Stimulated activated CD4-positive, alpha-beta T cell treated with anti-CD3 and anti-CD28 coated beads, TNF-alpha, amount 100 ng/mL, for 24 hours (primary cell): ENCODE results near the gene SLC10A3.

Experiments used
- DNase-seq, 3 experiments: peaks; one replicate each; pipeline ENCODE4 v3.0.0-alpha.2; 2020; ENCODE audit warnings: low read depth in 3 of 3

SLC10A3 gene

DNA sequence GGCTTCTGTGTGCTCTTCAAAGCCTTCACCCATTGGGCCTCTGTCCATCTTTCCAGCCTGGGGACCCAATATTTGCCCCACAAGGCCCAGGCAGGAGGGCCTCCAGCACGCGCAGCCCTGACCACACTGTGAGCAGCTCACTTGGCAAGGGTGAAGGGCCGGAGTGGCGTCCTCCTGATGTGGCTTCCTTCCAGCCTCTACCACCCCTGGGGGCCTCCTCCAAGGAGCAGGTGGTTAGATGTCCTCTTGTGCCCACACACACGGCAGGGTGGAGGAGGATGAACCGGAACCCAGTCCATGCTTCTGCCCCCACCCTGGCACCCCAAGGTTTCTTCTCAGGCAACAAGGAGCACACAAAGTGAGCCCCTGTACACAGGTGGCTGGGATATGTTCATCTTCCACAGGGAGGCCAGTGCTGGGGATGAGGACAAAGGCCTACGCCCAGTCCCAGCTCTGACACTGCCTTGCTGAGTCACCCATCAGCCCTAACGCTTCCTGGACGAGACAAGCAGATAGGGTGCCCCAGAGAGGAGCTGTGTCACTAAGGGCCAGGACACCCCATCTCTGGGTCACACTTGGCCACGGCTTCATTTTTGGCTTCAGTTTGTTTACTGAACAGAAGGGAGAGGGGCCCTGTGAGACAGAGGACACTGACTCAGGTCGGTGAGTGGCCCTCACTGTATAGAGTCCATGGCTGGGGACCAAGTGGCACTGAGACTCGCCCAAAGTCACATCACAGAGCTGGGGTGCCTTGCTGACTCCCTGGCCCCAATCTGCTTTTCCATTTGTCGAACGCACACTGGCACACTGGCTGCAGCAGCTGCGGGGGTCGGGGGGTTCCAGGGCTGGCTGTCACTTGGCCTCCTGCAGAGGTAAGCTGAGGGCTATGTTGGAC, 5.9 kb downstream of the SLC10A3 start:
- no peak for DNase-seq

DNA sequence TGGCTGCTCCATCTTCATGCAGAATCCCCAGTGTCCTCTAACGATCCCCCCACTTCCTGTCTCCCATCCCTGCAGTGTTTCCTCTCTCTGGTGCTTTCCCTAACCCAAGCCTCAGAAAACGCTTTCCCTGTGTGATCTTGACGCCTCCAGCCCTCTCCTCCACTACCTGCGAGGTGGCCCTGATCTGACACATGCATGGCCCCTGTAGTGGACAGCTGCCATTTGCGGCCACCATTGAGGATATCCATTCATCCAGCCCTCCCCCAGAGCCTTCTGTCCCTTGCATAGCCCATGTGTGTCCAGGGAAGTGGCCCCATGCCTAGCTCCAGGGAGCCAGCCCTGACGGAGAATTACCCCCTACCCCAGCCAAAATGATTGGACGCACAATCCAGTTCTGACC, 7.1 kb downstream of the SLC10A3 start:
- no peak for DNase-seq

DNA sequence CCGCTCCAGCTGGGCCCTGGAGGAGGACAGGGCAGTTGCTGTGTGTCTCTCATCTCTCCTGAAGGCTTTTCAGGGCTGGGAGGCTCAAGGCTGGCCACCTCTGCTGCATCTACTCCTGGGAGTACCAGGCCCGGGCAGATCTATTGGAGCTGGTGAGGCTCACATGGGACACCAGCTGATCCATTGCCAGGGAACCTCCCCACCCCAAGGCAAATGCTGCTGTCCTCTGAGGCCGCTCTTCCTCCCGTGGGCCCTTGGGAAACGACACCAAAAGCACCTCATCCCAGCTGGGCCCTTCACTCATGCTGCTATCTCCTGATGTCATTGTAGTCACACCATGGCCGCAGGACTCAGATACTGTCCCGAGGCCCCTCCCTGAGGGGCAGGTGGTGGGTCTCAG, 7.6 kb downstream of the SLC10A3 start:
- no peak for DNase-seq

DNA sequence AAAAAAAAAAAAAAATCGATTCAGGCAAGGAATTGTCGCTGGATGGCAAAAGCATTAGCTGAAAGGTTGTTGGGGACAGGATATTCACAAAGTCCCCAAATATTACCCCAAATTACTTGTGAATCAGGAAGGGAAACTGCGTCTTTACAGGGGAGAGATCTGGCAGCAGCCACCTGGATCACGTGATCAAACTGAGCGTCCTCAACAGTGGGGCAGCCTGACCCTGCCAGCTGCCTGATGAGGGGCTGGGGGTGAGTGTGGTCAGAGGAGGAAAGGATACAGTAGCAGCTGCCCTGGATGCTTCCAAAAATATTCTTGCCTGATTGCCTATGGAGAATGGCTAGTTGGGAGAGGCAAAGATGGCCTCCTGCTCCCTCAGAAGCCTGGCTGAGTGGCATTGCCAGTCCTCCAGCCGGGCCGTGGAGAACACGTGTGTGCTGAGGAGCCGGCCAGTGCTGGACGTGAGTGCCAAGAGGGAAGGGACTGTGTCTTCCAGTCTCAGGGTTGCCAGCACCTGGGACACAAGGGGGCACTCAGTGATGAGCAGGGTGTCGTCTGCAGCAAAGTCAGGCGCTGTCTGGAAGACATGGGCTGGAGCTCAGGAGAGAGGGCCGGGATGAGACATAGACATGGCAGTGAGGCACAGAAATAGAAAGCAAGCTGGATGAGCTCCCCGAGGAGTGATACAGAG, 8.4 kb downstream of the SLC10A3 start:
- no peak for DNase-seq

DNA sequence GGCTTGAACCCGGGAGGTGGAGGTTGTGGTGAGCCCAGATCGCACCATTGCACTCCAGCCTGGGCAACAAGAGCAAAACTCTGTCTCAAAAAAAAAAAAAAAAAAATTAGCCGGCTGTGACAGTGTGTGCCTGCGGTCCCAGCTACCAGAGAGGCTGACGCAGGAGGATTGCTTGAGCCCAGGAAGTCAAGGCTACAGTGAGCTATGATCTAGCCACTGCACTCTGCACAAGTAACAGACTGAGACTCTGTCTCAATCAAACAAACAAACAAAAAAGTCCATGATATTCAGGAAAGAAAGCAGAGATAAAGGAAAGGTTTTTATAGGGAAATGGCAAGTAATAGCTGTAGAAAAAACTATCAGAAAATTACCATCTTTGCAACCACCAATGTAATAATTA, 9.2 kb downstream of the SLC10A3 start:
- no peak for DNase-seq

DNA sequence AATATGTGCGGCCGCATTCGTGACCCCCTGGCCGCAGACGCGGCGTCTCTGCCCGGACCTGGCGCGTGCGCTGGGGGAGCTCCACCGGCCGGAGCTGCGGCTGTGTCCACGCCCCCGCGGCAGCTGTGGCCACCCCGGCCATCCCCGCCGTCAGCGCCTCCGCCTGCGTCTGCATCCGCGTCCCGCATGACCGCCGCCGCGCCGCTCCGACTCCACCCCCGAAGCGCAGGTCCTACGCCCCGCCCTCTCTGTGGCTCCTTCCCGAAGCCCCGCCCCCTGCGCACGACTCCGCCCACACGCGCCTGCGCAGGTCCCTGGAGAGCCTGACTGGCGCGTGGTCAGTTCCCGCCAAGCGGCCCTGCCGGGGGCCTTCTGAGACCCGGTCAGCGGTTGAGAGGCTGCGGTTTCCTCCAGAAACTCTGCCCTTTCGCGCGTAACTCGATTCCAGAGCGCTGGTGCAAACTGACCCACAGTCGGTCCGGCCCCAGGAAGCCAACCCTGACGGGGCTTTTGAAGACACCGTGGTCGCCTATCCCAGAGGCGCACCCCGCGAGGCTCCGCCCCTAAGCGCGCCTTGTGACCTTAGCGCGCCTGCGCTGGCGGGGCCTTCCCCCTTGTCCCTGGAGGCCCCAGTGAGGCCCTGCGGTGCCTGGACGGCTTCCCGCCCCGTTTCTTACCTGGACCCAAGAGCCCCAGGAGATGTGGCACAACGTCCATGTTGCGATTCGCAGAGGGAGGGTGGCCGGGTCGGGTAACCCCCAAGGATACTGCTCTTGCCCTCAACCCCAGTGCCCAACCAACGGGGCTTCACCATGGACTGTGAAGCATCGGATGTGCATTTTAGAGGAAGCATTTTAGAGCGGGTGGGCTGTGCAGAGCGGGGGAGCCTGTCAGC, 11.5 kb downstream of the SLC10A3 start, which contains the start of gene LAGE3:
LAGE3 (minus strand) TSS at position 554 of the 895 bp plus-strand sequence; CDS start at position 188, 366 bp downstream.
- DNase-seq = peak; percentile 80 to 92 (median 84)

DNA sequence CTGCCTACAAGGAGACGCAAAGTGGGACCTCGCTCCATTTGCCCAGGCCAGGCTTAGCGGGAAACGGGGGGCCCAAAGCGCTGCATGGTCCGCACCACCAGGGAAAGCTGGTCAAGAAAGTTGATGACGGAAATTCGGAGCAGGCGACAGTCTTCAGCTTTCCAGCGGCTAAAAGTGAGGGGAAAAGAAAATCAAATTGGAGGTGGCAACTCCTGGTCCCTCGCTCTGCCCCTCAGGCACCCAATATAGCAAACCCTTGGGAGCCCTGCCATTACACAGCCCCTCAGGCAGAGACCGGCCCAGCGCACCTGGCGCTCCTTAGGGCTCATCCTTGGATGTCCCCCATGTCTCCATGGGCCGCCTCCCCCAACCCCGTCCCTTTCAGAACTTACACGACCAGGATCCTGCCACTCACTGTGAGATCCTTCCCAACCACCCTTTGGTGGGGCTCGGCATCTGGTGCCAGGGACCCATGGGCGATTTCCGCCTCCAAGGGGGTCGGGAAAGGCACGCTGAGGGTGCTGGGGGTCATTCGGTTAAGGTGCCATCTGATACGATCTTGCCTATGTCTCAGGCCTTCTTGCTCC, 12.4 kb downstream of the SLC10A3 start:
- no peak for DNase-seq

DNA sequence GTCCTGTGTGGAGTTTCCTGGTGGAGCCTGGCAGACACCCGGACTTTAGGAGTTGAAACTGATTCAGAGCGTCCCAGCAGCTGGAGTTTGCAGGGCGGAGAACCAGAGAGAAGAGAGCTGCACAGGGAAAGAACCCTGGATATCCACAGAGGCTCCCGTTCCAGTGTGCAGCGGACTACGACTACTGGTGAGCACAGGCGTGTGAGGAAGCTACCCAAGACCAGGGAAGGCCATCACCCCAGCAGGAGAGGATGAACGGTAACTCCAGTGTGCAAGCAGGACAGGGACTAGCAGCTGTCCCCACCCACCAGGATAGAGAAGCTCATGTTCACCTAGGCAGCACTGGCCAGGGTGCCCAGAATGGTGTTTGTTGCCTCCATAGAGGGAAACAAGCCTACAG, 13.6 kb downstream of the SLC10A3 start:
- DNase-seq = no peak

DNA sequence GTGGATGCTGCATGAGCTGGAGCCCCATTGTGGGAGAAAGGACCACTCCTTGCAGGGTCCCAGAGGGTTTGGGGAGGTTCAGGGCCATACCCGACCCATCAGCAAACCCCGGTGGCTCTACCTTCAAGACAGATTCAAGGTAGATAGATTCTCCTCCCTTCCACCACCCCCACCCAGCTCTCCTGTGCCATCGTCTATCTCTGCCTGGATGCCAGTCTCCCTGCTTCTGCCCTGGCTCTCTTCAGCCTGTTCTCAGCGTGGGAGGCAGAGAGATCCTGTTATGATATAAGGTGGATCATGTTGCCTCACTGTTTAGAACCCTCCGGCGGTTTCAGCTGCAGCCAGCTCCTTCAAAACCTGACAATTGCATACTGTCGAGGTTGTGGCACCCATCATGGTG, 16.7 kb downstream of the SLC10A3 start:
- no peak for DNase-seq

DNA sequence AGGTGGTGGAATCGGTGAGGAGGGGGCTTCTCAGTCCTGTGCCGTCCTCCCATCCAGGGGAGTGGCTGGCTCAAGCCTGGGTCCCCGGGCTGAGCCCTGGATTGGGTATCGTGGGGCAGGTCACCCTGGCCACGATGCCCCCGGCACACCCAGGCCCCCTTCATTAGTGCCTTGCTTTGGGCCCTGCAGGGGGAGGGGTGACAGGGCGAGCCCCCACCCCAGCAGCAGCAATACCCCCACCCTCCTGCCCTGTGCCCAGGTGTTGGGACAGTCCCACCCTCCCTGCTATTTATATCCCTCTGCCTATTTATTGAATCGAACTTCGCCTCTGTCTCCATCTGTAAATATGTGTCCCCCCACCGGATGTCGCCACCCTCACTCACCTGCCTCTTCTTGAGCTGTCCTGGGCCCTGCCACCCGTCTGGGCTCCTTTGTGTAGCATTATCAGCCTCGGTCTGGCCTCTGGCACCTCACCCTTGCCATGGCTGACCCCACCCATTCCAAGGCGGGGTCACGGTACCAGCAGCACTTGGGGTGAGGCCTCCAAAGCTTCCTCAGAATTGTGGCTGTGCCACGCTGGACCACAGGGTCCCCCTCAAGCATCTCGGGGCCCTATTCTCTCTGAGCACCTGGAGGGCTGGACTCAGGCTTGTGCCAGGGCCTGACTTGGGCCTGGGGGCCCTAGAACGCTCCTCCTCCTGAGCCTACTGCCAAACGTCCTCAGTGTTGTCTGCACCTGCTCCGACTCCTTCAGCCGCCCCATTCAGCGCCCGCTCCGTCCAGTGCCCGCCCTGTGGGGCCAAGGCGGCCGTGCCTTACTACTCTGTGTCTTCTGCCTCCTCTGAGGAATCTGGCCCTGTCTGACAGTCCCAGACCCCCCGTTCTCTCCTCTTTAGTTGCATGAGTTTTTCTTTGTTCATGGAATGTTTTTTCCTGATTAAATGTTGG, 17.5 kb downstream of the SLC10A3 start:
- DNase-seq = no peak

DNA sequence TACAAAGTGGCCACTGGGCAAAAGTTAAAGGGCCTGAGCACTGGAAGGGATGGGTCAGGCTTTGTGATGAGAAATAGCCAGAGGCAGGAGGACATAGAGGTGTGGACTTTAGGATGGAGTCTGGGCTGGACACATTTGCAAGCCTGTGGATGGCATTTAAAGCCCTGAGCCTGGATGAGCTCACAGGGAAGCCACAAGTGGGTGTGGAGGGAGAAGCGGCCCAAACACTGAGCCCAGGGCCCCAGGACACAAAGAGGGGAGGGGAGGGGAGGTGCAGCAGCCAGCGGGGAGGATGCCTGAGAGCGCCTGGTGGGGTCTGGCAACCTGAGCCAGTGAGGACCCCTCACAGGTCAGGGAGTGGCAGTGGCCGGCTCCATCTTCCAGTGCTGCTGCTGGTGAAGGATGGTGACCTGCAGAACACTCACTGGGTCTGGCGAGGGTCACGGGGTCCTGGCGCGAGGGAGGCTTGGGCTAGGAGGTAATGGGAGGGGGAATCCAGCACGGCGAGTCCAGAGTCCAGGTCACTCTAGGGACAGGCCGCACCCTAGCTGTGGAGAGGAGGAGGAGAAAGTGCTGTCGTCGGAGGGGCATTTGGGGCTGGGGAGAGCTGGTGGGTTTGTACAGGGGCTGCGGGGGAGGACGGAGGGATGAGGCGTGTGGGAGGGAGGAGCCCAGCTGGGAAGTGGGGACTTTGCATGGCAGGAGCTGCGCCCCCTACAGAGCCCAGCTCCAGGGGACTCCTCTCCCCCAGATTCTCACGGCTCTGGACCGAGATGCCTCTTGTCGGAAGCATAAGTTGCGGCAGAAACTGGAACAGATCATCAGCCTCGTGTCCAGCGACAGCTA, 18.4 kb downstream of the SLC10A3 start:
- no peak for DNase-seq

DNA sequence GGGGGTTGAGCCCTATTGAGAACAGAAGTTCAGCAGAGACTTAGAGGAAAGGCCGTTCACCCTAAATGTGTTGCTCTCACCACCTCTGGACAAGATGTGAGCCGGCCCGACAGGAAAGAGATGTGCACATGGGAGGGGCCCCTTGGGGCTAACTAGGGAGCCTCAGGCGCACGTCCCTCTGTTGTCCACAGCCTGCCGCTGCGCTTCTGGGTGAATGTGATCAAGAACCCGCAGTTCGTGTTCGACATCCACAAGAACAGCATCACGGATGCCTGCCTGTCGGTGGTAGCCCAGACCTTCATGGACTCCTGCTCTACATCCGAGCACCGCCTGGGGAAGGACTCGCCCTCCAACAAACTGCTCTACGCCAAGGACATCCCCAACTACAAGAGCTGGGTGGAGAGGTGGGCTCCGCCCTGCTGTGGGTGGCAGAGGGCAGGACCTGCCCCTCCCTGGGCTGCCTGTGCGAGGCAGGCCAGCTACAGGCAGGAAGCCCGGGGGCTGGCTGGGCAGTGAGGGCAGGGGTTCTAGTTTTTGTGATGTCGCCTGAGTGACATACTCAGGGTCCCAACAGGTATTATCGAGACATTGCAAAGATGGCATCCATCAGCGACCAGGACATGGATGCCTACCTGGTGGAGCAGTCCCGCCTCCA, 19.4 kb downstream of the SLC10A3 start:
- no peak for DNase-seq

DNA sequence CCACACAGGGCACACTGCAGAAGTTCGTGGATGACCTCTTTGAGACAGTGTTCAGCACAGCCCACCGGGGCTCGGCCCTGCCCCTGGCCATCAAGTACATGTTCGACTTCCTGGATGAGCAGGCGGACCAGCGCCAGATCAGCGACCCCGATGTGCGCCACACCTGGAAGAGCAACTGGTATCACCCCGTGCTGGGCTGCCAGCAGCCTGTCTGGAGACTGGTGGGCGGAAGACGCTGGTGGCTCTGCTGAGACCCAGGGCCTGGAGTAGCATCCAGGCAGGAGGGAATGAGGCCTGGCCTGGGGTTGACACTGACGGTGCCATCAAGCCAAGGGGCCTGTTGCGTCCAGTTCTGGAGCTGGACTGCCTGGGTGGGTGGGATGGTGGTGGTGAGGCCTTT, 20.0 kb downstream of the SLC10A3 start:
- DNase-seq = no peak

DNA sequence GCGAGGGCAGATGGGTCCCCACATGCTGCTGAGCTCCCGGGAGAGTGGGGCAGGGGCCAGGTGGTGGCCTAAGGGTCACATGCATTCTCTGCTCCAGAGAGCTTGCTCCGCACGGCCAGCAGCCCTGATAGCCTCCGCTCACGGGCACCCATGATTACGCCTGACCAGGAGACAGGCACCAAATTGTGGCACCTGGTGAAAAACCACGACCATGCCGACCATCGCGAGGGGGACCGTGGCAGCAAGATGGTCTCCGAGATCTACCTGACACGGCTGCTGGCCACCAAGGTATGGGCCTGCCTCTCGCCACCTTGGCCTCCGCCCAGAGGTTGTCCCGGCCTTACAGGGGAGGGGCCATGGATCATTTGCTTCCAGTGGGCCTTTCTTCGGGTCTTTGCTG, 20.5 kb downstream of the SLC10A3 start:
- no peak for DNase-seq

DNA sequence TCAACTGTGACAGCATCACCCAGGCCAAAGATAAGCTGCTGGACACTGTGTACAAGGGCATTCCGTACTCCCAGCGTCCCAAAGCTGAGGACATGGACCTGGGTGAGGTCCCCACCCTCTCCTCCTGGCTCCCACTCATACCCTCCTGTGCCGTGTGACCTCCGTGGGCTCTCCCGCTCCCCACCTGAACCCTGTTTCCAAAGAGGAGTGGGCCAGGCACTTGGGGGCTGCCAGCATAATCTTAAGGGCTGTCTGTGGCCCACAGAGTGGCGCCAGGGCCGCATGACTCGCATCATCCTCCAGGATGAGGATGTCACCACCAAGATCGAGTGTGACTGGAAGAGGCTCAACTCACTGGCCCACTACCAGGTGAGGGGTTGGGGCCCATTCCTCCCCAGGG, 21.3 kb downstream of the SLC10A3 start:
- no peak for DNase-seq

DNA sequence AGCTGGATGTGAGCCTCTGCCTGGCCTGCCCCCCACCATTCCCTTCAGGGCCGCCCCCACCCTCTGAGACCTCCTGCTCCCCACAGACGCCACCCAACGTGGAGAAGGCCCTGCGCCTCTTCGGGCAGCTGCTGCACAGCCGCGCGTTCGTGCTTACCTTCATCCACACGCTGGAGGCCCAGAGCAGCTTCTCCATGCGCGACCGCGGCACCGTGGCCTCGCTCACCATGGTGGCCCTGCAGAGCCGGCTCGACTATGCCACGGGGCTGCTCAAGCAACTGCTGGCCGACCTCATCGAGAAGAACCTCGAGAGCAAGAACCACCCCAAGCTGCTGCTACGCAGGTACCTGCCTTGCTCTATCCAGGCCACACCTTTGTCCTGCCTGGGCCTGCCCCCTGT, 22.2 kb downstream of the SLC10A3 start:
- DNase-seq = no peak

DNA sequence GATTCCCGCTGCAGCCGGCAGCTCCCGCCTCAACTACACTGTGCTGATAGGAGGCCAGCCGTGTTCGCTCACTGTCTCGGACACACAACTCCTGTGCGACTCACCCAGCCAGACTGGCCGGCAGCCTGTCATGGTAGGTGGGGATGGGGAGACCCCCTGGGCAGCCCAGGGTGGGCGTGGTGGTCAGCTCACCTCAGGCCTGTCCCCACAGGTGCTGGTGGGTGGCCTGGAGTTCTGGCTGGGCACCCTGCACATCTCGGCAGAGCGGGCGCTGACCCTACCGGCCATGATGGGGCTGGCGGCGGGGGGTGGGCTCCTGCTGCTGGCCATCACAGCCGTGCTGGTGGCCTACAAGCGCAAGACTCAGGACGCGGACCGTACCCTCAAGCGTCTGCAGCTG, 22.9 kb downstream of the SLC10A3 start:
- DNase-seq = no peak

DNA sequence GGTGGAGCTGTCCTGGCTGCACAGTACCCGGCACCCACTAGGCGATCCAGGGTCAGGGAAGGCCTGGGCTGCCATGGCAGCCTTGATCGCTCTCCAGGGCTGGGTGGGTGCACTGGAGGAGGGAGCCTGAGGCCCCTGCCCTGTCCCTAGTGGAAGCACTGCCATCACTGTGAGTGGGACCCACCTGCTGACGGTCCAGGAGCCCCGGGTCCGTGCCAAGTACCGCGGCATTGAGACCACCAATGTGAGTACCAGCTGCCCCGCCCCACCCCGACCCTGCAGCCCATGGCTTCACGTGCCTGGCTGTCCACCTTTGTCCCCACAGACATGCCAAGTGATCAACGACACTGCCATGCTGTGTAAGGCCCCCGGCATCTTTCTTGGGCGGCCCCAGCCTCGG, 23.5 kb downstream of the SLC10A3 start:
- DNase-seq = no peak

DNA sequence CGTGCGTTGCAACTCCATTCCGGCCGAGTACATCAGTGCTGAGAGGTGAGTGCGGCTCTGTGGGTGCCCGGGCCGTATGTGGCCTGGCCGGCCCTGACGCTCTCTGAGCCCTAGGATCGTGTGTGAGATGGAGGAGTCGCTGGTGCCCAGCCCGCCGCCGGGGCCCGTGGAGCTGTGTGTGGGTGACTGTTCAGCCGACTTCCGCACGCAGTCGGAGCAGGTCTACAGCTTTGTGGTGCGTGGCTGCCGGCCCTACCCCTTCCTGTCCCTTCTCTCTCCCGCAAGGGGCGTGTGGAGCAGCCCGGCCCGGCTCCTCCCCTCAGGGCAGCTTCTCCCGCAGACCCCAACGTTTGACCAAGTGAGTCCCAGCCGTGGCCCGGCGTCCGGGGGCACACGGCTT, 24.4 kb downstream of the SLC10A3 start:
- DNase-seq = no peak
